Spinal cord (tissue), 10 donors: Measurements from ENCODE around the gene SLC22A3. TPM values are rescaled to one million over a fixed set of nuclear protein-coding genes. Genes with fewer than 3 reads are reported as not detected.

Experiments used
- DNase-seq, 6 donors: peaks; one replicate each; pipeline versions ENCODE4 v3.0.0 to v3.0.0-alpha.2; 2013 to 2015; ENCODE audit warnings: low spot score in 6 of 6, low read depth in 4 of 6
- H3K27ac ChIP-seq: one replicate; pipeline ENCODE4 v1.5.1; 2013; ENCODE audit warnings: low read depth, low read length, control low read depth
- H3K27me3 ChIP-seq: one replicate; pipeline ENCODE4 v1.6.1; 2013; ENCODE audit warnings: low read length; ENCODE audit not compliant: control insufficient read depth, insufficient read depth
- H3K36me3 ChIP-seq: one replicate; pipeline ENCODE4 v1.6.1; 2013; ENCODE audit warnings: low read length; ENCODE audit not compliant: control insufficient read depth, insufficient read depth
- H3K4me1 ChIP-seq: one replicate; pipeline ENCODE4 v1.6.1; 2013; ENCODE audit warnings: low read length; ENCODE audit not compliant: control insufficient read depth, insufficient read depth
- H3K4me3 ChIP-seq: one replicate; pipeline ENCODE4 v1.5.1; 2013; ENCODE audit warnings: low read depth, low read length, control low read depth
- H3K9me3 ChIP-seq: one replicate; pipeline ENCODE4 v1.6.1; 2013; ENCODE audit warnings: low read length; ENCODE audit not compliant: control insufficient read depth, insufficient read depth
- WGBS: methylation state at CpG from one replicate; pipeline ENCODE4 v1.1.5; 2013; ENCODE audit warnings: missing lambda C conversion rate; ENCODE audit not compliant: insufficient coverage; 5-methylcytosine and 5-hydroxymethylcytosine counted together
- polyA plus RNA-seq, 2 donors: library from polyadenylated mRNA; unstranded; fragments of 120-200 nt; gene quantifications; one replicate each; pipeline ENCODE4 v1.2.1, GENCODE V29; 2013; ENCODE audit not compliant: insufficient read length in 2 of 2
- total RNA-seq, 2 donors: library from RNA; depleted of rRNA in 1 of 2; stranded (reverse); fragments of 120-200 nt in 1 of 2; fragments of >200 nt in 1 of 2; gene quantifications; one replicate each; pipeline versions ENCODE4 v1.2.3 to v1.2.4, GENCODE V29; 2013 to 2014
- donor health status: healthy.

The SLC22A3 gene
- total and polyA plus RNA-seq, 4 donors, result 8.0 to 49.4 (median 16.7) TPM

DNA sequence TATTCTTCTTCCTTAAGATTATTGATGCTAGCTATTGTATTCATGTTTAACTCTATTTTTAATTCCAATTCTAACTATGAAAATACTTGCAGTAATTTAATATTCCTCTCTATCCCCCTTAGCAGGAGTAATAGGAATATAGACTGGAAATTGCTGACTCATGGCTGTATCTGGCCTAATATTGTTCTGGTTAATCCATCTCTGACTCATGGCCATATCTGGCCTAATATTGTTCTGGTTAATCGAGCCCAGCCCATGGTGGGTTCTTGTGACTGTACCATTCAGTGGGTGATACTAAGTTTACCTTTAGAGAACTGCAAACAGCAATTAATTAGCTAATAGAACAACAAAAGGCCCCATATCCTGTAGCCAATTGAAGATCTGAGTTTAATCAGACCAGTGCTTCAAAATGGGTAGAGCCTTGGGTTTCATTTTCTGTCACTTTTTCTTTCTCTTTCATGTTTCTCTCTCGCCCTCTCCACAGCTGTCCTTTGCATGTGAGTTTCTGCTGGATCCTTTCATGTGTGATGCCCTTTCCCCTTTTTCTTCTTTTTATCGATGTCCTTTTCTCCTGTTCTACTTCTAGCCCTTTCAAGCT lies 50.6 kb downstream of the SLC22A3 start:
- no peaks in the 10 kb centered on the region for H3K36me3 ChIP-seq
- no peaks in the 10 kb centered on the region for H3K9me3 ChIP-seq
- no peaks in the 10 kb centered on the region for H3K4me1 ChIP-seq
- no peaks in the 10 kb centered on the region for H3K27me3 ChIP-seq
- no peak for DNase-seq
- H3K27ac ChIP-seq, result no peak overlapping the region
- H3K4me3 ChIP-seq, result no peak overlapping the region
- 96% methylated on average over 2 of the region's 3 CpGs for WGBS

DNA sequence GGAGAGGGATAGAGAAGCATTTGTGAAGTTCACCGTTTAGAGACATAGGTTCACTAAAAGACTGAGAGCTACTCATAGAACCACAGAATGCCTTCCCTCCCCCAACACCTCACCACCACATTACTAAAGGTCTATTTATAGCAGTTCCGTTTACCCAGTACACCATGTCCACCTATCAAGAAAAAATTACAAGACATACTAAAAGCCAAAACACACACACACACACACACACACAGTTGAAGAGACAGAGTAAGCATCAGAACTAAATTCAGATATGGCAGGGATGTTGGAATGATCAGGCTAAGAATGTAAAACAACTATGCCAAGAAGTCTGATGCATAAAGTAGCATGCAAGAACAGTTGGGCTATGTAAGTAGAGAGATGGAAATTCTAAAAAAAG lies 52.3 kb downstream of the SLC22A3 start:
- WGBS, result no CpG with 5 or more reads among the region's 2 CpGs
- Histone ChIP-seq H3K36me3 (no peaks in the 10 kb centered on the region), H3K27ac (no peak overlapping the region), H3K4me1 (no peaks in the 10 kb centered on the region), H3K4me3 (no peak overlapping the region), H3K27me3 (no peaks in the 10 kb centered on the region), H3K9me3 (no peaks in the 10 kb centered on the region)
- DNase-seq, result peak in 1 of 6 donors; percentile 51

DNA sequence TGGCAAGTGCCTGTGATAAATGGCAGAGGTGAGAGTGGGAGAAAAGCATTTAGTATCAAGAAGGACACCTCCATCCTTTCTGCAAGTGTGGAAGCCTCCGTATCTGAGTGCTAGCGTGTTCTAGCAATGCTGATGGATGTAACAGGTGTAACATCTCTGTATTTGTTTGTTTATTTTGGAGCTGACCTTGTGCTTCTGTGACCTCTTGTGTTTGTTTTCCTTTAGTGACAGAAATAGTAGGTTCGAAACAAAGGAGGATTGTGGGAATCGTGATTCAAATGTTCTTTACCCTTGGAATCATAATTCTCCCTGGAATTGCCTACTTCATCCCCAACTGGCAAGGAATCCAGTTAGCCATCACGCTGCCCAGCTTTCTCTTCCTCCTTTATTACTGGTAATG lies 60.4 kb downstream of the SLC22A3 start:
- WGBS, result 83% methylated on average over 2 of the region's 5 CpGs
- Histone ChIP-seq H3K36me3 (no peaks in the 10 kb centered on the region), H3K27me3 (no peaks in the 10 kb centered on the region), H3K27ac (no peak overlapping the region), H3K9me3 (no peaks in the 10 kb centered on the region), H3K4me3 (no peak overlapping the region), H3K4me1 (no peaks in the 10 kb centered on the region)
- DNase-seq, result no peak

DNA sequence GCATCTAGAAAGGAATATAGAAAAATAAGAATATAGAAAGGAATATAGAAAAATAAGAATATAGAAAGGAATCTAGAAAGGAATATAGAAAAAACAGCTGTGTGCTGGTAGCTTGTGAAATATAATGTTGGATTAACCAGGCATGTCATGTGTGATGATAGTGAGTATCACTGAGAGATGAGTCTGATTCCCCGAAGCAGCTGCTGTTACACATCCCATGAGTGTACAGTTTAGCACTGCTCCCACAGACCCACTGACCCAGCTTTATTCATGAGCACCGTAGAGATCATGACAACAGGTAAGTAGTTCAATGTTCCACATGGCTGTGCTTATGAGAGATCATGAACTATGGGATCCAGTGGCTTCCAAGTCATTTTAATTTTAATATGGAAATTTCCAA lies 64.8 kb downstream of the SLC22A3 start:
- Histone ChIP-seq H3K27ac (no peak overlapping the region), H3K9me3 (no peaks in the 10 kb centered on the region), H3K27me3 (no peaks in the 10 kb centered on the region), H3K4me1 (no peaks in the 10 kb centered on the region), H3K36me3 (no peaks in the 10 kb centered on the region), H3K4me3 (no peak overlapping the region)
- no peak for DNase-seq
- whole genome bisulfite sequencing, result no CpG with 5 or more reads among the region's 2 CpGs

DNA sequence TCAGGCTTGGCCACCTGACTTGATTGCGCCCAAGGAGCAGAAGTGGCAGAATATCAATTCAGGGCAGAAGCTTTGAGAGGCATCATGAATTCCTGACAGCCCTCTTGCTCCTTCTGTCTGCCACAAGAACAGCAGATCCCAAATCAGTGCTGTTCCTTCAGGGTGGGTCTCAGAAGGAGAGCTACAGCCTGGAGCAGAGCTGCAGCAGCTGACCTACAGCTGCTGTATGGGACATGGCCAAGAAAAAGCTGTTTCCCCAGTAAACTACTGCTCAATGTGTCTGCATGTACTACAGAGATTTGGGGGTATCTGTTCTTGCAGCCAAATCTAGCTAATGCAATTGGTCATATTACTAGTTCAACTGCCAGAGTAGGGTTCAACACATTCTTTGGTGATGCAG lies 69.0 kb downstream of the SLC22A3 start:
- no peak overlapping the region for H3K4me3 ChIP-seq
- H3K9me3 ChIP-seq, result no peaks in the 10 kb centered on the region
- H3K27me3 ChIP-seq, result no peaks in the 10 kb centered on the region
- H3K27ac ChIP-seq, result no peak overlapping the region
- no peak for DNase-seq
- 100% methylated on average over 1 of the region's 1 CpG for WGBS
- H3K4me1 ChIP-seq, result no peaks in the 10 kb centered on the region
- no peaks in the 10 kb centered on the region for H3K36me3 ChIP-seq

DNA sequence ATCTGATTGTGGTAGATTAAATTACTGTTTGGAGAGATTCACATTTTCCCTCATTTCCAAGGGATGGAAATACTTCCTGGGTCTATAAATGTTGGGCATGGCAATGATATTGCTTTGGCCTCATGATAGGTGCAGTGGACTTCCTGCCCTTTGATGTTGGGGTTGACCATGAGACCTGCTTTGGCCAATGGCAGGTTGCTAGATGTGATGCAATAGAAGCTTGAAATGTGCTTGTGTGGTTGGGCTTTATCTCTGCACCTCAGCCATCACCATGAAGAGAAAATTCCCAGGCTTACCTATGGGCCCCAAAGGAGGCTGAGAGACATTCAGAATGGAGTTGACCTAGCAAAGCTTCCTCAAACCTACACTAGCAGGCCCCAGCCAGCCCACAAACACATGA lies 69.4 kb downstream of the SLC22A3 start:
- H3K27me3 ChIP-seq, result no peaks in the 10 kb centered on the region
- no peak for DNase-seq
- no peaks in the 10 kb centered on the region for H3K4me1 ChIP-seq
- H3K9me3 ChIP-seq, result no peaks in the 10 kb centered on the region
- no peak overlapping the region for H3K27ac ChIP-seq
- H3K4me3 ChIP-seq, result no peak overlapping the region
- no peaks in the 10 kb centered on the region for H3K36me3 ChIP-seq

DNA sequence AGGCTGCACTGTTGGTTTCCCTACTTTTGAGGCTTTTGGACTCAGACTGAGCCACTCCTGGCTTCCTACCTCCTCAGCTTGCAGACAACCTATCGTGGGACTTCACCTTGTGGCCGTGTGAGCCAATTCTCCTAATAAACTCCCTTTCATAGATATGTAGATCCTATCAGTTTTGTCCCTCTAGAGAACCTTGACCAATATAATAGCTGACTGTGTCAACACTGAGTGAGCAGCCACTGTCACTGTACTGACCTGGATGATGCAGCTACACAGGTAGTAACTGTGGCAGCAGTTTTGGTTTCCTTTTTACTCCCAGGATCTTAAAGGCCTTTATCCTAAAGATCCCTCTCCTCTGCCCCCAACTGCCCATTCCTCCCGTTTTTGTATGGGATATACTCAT lies 70.2 kb downstream of the SLC22A3 start:
- Histone ChIP-seq H3K27ac (no peak overlapping the region), H3K27me3 (no peaks in the 10 kb centered on the region), H3K4me1 (no peaks in the 10 kb centered on the region), H3K4me3 (no peak overlapping the region), H3K9me3 (no peaks in the 10 kb centered on the region), H3K36me3 (no peaks in the 10 kb centered on the region)
- 94% methylated on average over 2 of the region's 3 CpGs for WGBS
- DNase-seq, result no peak

DNA sequence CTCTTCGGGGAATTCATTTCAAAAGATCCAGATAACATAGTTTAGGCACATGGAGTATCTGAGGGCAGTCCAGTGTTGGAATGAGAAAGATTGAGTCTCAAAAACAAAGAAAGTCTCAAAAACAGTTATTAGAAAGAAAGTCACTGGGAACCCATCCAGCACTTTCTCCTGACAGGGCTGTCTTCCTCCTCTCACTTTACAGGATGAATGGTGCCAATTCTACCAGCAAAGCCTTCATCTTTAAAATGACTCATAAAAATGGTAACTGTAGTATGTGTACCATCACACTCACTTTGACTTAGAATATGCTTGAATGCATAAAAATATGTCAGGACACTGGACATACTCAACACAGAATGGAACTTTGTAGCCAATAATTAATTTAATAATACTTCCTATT lies 71.3 kb downstream of the SLC22A3 start:
- Histone ChIP-seq H3K4me1 (no peaks in the 10 kb centered on the region), H3K4me3 (no peak overlapping the region), H3K9me3 (no peaks in the 10 kb centered on the region), H3K27me3 (no peaks in the 10 kb centered on the region), H3K36me3 (no peaks in the 10 kb centered on the region), H3K27ac (no peak overlapping the region)
- no peak for DNase-seq
- WGBS, result no CpG with 5 or more reads among the region's 1 CpG

DNA sequence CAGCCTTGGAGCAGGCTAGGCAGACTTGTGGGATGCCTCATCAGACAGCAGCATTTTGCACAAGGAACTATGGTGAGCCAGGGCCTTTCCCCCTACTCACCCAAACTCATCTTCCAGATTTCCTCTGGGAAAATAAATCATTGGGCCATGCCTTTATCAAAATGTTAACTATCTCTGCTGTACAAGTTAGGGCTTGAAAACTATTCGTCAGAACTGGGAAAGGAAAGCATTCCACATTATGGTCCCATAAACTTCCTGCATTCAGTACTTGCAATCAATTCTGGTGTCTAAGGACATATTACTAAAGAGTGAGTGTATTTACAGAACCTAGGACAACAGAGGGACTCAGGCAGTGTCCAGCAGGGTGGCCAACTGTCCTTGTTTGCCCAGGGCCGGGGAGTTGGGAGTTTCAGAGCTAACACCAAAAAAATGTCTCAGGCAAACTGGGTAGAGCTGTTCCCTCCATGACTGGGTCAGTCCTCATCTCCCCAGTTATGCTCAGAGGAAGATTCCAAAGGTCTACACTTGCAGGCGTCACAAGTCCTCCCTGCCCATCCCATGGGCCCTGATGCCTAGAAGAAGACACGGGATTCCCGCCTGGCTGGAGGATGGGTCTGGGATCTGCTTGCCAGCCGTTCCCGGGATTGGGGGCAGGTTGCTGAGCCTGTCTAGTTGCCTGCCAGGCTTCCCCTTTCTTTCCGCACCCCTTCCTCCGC lies 72.2 kb downstream of the SLC22A3 start:
- Histone ChIP-seq H3K4me1 (no peaks in the 10 kb centered on the region), H3K4me3 (no peak overlapping the region), H3K36me3 (no peaks in the 10 kb centered on the region), H3K27ac (no peak overlapping the region), H3K9me3 (no peaks in the 10 kb centered on the region), H3K27me3 (no peaks in the 10 kb centered on the region)
- WGBS, result 96% methylated on average over 8 of the region's 9 CpGs
- no peak for DNase-seq

DNA sequence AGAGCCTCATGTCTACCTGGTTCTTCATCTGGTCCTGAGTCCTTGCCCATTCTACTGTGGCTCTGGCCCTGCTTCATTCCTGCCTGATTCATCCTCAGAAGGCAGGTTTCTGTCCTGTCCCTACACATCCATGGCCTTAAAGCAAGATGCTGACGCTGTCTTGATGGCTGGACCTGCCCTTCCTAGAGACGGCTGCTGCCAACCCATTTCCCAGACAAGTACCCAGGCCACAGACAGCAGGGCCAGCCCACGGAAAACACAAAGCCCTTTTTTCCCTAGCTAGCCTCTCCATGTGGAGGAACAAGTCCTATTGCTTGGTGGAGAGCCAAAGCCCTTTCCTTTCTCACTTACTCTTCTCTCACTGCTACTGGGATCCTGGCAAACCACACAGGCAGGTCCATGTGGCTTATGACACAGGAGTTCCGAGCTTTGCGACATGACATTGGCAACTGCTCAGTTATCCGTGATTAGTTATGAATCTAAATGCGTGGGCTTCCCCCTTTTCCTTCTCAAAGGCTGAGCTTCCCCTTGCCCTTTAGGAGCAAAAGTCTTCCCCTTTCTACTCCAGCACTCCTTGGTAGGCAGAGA lies 72.9 kb downstream of the SLC22A3 start:
- H3K36me3 ChIP-seq, result no peaks in the 10 kb centered on the region
- H3K27me3 ChIP-seq, result no peaks in the 10 kb centered on the region
- no peaks in the 10 kb centered on the region for H3K9me3 ChIP-seq
- H3K27ac ChIP-seq, result no peak overlapping the region
- no peak for DNase-seq
- H3K4me3 ChIP-seq, result no peak overlapping the region
- H3K4me1 ChIP-seq, result no peaks in the 10 kb centered on the region
- 87% methylated on average over 7 of the region's 7 CpGs for WGBS
